Stimulated activated effector memory CD8-positive, alpha-beta T cell treated with anti-CD3 and anti-CD28 coated beads, Interleukin-12 subunit alpha, Interleukin-12 subunit beta, amount 100 ng/mL, for 72 hours (primary cell): ENCODE results near the gene THSD4.

Source experiments
- ATAC-seq: fragments of 150-1000 bp; cut with Tn5 transposase; 2 replicates; pipeline ENCODE4 v1.10.0; 2021
- DNase-seq, 2 donors: peaks; one replicate each; pipeline ENCODE4 v3.0.0; 2021 to 2022; ENCODE audit warnings: low spot score in 2 of 2
- H3K27ac Mint-ChIP-seq: one replicate; pipeline ENCODE4 v1.8.0; 2022; ENCODE audit warnings: mild to moderate bottlenecking, mixed read lengths
- H3K36me3 Mint-ChIP-seq: one replicate; pipeline ENCODE4 v1.8.0; 2022; ENCODE audit warnings: mild to moderate bottlenecking, mixed read lengths
- H3K4me1 Mint-ChIP-seq: one replicate; pipeline ENCODE4 v1.8.0; 2022; ENCODE audit warnings: mixed read lengths
- H3K4me3 Mint-ChIP-seq: one replicate; pipeline ENCODE4 v1.8.0; 2022; ENCODE audit warnings: mild to moderate bottlenecking, mixed read lengths
- H3K9me3 Mint-ChIP-seq: one replicate; pipeline ENCODE4 v1.8.0; 2022; ENCODE audit warnings: mixed read lengths

The THSD4 gene

GRCh38 chr15:71776304-71776703, 661.0 kb downstream of the THSD4 start:
- Mint-ChIP-seq H3K4me1 (peaks cover 21% of the 10 kb centered on the region), H3K36me3 (no peaks in the 10 kb centered on the region), H3K9me3 (no peaks in the 10 kb centered on the region), H3K27ac (no peak overlapping the region), H3K4me3 (no peak overlapping the region)
- ATAC-seq, result no peak
- DNase-seq, result no peak

GRCh38 chr15:71777216-71777943, 662.1 kb downstream of the THSD4 start:
- Mint-ChIP-seq H3K36me3 (no peaks in the 10 kb centered on the region), H3K9me3 (no peaks in the 10 kb centered on the region), H3K27ac (peak overlapping the region; percentile 23), H3K4me1 (peaks cover 26% of the 10 kb centered on the region), H3K4me3 (no peak overlapping the region)
- no peak for DNase-seq
- ATAC-seq, result no peak

GRCh38 chr15:71779073-71779797, 664.0 kb downstream of the THSD4 start:
- Mint-ChIP-seq H3K27ac (no peak overlapping the region), H3K4me3 (no peak overlapping the region), H3K9me3 (no peaks in the 10 kb centered on the region), H3K4me1 (peaks cover 26% of the 10 kb centered on the region), H3K36me3 (no peaks in the 10 kb centered on the region)
- DNase-seq, result no peak
- no peak for ATAC-seq

- peaks cover 32% of the 10 kb centered on the region for H3K4me1 Mint-ChIP-seq
- ATAC-seq (peak; percentile 43), DNase-seq (peak in 1 of 2 donors; percentile 65)
- no peaks in the 10 kb centered on the region for H3K9me3 Mint-ChIP-seq
- peak overlapping the region; percentile 43 for H3K27ac Mint-ChIP-seq
- H3K36me3 Mint-ChIP-seq, result no peaks in the 10 kb centered on the region
- H3K4me3 Mint-ChIP-seq, result peak overlapping the region; percentile 69
Measured at GRCh38 chr15:71780115-71780976, 665.1 kb downstream of the THSD4 start.

GRCh38 chr15:71781179-71781964, 666.1 kb downstream of the THSD4 start:
- H3K36me3 Mint-ChIP-seq, result no peaks in the 10 kb centered on the region
- H3K4me1 Mint-ChIP-seq, result peaks cover 32% of the 10 kb centered on the region
- peak overlapping the region; percentile 69 for H3K4me3 Mint-ChIP-seq
- DNase-seq, result no peak
- peak overlapping the region; percentile 86 for H3K27ac Mint-ChIP-seq
- peak; percentile 93 for ATAC-seq
- no peaks in the 10 kb centered on the region for H3K9me3 Mint-ChIP-seq

GRCh38 chr15:71781965-71782265, 666.6 kb downstream of the THSD4 start:
- Mint-ChIP-seq H3K27ac (peak overlapping the region; percentile 86), H3K4me1 (peaks cover 32% of the 10 kb centered on the region), H3K36me3 (no peaks in the 10 kb centered on the region), H3K4me3 (peak overlapping the region; percentile 69), H3K9me3 (no peaks in the 10 kb centered on the region)
- no peak for DNase-seq
- ATAC-seq, result no peak

- Mint-ChIP-seq H3K27ac (peak overlapping the region; percentile 29), H3K4me3 (peak overlapping the region; percentile 69), H3K36me3 (no peaks in the 10 kb centered on the region), H3K9me3 (no peaks in the 10 kb centered on the region), H3K4me1 (peaks cover 32% of the 10 kb centered on the region)
- ATAC-seq, result no peak
- no peak for DNase-seq
Measured at GRCh38 chr15:71782422-71783165, 667.3 kb downstream of the THSD4 start.

- DNase-seq, result no peak
- Mint-ChIP-seq H3K4me3 (no peak overlapping the region), H3K27ac (peak overlapping the region; percentile 77), H3K36me3 (no peaks in the 10 kb centered on the region), H3K4me1 (peaks cover 25% of the 10 kb centered on the region), H3K9me3 (no peaks in the 10 kb centered on the region)
- no peak for ATAC-seq
Measured at GRCh38 chr15:71784719-71785118, 669.4 kb downstream of the THSD4 start.

GRCh38 chr15:71785996-71786395, 670.7 kb downstream of the THSD4 start:
- DNase-seq (no peak), ATAC-seq (no peak)
- H3K36me3 Mint-ChIP-seq, result no peaks in the 10 kb centered on the region
- no peak overlapping the region for H3K4me3 Mint-ChIP-seq
- no peak overlapping the region for H3K27ac Mint-ChIP-seq
- no peaks in the 10 kb centered on the region for H3K9me3 Mint-ChIP-seq
- H3K4me1 Mint-ChIP-seq, result peaks cover 14% of the 10 kb centered on the region

GRCh38 chr15:71786673-71787072, 671.4 kb downstream of the THSD4 start:
- DNase-seq, result no peak
- H3K27ac Mint-ChIP-seq, result no peak overlapping the region
- no peaks in the 10 kb centered on the region for H3K9me3 Mint-ChIP-seq
- no peak for ATAC-seq
- H3K4me3 Mint-ChIP-seq, result no peak overlapping the region
- peaks cover 7% of the 10 kb centered on the region for H3K4me1 Mint-ChIP-seq
- H3K36me3 Mint-ChIP-seq, result no peaks in the 10 kb centered on the region

GRCh38 chr15:71788646-71789579, 673.6 kb downstream of the THSD4 start:
- no peak for DNase-seq
- Mint-ChIP-seq H3K36me3 (no peaks in the 10 kb centered on the region), H3K27ac (no peak overlapping the region), H3K4me1 (peaks cover 6% of the 10 kb centered on the region), H3K9me3 (no peaks in the 10 kb centered on the region), H3K4me3 (no peak overlapping the region)
- no peak for ATAC-seq

GRCh38 chr15:71789616-71790015, 674.3 kb downstream of the THSD4 start:
- Mint-ChIP-seq H3K4me3 (no peak overlapping the region), H3K36me3 (no peaks in the 10 kb centered on the region)

GRCh38 chr15:71790081-71790480, 674.8 kb downstream of the THSD4 start:
- Mint-ChIP-seq H3K27ac (no peak overlapping the region), H3K4me3 (no peak overlapping the region), H3K36me3 (no peaks in the 10 kb centered on the region), H3K9me3 (no peaks in the 10 kb centered on the region), H3K4me1 (no peaks in the 10 kb centered on the region)
- DNase-seq, result no peak
- ATAC-seq, result no peak

More at GRCh38 chr15:71789616-71790015, 674.3 kb downstream of the THSD4 start:
- peaks cover 4% of the 10 kb centered on the region for H3K4me1 Mint-ChIP-seq
- DNase-seq (no peak), ATAC-seq (no peak)
- H3K27ac Mint-ChIP-seq, result no peak overlapping the region
- no peaks in the 10 kb centered on the region for H3K9me3 Mint-ChIP-seq
